ENCODE results near the gene ZNF117. TPM values are rescaled to one million over a fixed set of nuclear protein-coding genes. Genes with fewer than 3 reads are reported as not detected.
A peak's percentile ranks its signal among the peaks of the same experiment; 100 is the strongest.

ZNF117 gene
- total and polyA plus RNA-seq, 9 of the 15 experiments (the other 6 are each of a cell fraction or from before 2014, with no cell fraction given) = 2.5 to 18.9 (median 14.1) TPM

DNA sequence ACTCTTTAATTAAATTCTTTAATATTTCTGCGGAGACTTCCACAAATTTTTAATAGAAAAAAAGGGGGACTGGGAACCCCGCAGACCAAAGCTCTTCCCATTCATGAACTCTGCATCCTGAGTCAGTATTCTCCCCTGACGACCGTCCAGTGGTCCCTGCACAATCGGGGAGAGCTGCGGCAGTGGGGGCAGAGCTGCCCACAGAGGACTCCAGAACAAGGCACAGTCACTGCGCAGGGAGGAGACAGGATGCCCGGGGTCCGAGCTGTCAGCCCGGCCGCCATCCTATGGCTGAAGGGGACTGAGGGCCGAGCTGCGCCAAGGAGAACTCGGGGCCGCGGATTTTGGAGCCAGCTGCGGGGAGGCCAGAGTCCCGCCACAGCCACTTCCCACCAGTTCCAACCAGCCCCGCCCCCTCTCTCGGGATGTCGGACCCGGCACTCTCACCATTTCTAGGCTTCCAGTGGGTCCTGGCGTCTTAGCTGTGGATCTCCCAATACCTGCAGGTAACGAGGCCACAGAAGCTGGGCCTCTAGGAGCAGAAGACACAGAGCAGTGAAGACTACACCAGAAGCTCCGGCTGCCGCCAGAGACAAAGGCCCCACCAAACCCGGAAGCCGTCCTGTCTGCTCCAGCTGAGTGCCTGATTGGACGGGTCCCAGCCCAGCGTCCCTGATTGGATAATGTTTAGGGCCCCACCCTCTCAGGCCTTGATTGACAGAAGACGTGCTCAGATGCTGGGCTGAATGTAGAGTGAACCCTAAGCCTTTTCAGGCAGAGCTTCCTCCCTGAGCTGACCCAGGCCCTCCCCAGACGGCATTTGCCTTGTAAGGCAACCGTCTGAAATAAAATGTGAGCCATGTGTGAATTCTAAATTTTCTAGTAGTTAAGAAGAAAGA is 15.5 kb upstream of the ZNF117 start, which contains the start of gene ERV3-1 (continued):
- TF ChIP-seq, protein P1, sequence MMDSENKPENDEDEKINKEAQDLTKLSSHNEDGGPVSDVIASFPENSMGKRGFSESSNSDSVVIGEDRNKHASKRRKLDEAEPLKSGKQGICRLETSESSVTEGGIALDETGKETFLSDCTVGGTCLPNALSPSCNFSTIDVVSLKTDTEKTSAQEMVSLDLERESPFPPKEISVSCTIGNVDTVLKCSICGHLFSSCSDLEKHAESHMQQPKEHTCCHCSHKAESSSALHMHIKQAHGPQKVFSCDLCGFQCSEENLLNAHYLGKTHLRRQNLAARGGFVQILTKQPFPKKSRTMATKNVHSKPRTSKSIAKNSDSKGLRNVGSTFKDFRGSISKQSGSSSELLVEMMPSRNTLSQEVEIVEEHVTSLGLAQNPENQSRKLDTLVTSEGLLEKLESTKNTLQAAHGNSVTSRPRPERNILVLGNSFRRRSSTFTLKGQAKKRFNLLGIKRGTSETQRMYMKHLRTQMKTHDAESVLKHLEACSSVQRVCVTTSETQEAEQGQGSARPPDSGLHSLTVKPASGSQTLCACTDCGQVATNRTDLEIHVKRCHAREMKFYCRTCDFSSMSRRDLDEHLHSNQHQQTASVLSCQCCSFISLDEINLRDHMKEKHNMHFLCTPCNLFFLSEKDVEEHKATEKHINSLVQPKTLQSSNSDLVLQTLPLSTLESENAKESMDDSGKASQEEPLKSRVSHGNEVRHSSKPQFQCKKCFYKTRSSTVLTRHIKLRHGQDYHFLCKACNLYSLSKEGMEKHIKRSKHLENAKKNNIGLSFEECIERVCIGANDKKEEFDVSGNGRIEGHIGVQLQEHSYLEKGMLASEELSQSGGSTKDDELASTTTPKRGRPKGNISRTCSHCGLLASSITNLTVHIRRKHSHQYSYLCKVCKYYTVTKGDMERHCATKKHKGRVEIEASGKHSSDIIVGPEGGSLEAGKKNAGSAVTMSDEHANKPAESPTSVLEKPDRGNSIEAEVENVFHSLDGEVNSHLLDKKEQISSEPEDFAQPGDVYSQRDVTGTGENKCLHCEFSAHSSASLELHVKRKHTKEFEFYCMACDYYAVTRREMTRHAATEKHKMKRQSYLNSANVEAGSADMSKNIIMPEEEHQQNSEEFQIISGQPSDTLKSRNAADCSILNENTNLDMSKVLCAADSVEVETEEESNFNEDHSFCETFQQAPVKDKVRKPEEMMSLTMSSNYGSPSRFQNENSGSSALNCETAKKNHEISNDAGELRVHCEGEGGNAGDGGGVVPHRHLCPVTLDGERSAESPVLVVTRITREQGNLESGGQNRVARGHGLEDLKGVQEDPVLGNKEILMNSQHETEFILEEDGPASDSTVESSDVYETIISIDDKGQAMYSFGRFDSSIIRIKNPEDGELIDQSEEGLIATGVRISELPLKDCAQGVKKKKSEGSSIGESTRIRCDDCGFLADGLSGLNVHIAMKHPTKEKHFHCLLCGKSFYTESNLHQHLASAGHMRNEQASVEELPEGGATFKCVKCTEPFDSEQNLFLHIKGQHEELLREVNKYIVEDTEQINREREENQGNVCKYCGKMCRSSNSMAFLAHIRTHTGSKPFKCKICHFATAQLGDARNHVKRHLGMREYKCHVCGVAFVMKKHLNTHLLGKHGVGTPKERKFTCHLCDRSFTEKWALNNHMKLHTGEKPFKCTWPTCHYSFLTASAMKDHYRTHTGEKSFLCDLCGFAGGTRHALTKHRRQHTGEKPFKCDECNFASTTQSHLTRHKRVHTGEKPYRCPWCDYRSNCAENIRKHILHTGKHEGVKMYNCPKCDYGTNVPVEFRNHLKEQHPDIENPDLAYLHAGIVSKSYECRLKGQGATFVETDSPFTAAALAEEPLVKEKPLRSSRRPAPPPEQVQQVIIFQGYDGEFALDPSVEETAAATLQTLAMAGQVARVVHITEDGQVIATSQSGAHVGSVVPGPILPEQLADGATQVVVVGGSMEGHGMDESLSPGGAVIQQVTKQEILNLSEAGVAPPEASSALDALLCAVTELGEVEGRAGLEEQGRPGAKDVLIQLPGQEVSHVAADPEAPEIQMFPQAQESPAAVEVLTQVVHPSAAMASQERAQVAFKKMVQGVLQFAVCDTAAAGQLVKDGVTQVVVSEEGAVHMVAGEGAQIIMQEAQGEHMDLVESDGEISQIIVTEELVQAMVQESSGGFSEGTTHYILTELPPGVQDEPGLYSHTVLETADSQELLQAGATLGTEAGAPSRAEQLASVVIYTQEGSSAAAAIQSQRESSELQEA (IDR thresholded peaks at IDR 0.05; ENCODE audit: low read depth) = no peak
- TF ChIP-seq CREM (IDR thresholded peaks at IDR 0.05; ENCODE audit: low read depth) (peak; percentile 72), ELK3 (CRISPR knock-in tag; IDR thresholded peaks at IDR 0.05) (0 out of 2 replicates have a peak, but pooled peaks have one; percentile 25), ZNF57 (CRISPR knock-in tag; IDR thresholded peaks at IDR 0.05) (0 out of 2 replicates have a peak, but pooled peaks have one; percentile 5), TAF1 (IDR thresholded peaks at IDR 0.05; ENCODE audit: control insufficient read depth, extremely low read depth, insufficient read depth, low read length, severe bottlenecking) (peak; percentile 91), ZFP1 (CRISPR knock-in tag; IDR thresholded peaks at IDR 0.05) (no peak), HLTF (IDR thresholded peaks at IDR 0.05) (peak; percentile 40; the same call in 1 of the 2 replicates), ZC3H8 (IDR thresholded peaks at IDR 0.05) (no peak), GATAD2A (IDR thresholded peaks at IDR 0.05) (no peak)
- TF ChIP-seq, protein P2, sequence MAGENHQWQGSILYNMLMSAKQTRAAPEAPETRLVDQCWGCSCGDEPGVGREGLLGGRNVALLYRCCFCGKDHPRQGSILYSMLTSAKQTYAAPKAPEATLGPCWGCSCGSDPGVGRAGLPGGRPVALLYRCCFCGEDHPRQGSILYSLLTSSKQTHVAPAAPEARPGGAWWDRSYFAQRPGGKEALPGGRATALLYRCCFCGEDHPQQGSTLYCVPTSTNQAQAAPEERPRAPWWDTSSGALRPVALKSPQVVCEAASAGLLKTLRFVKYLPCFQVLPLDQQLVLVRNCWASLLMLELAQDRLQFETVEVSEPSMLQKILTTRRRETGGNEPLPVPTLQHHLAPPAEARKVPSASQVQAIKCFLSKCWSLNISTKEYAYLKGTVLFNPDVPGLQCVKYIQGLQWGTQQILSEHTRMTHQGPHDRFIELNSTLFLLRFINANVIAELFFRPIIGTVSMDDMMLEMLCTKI (IDR thresholded peaks at IDR 0.05; ENCODE audit: partially characterized antibody) = no peak
- TF ChIP-seq, protein P3, sequence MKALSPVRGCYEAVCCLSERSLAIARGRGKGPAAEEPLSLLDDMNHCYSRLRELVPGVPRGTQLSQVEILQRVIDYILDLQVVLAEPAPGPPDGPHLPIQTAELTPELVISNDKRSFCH (CRISPR knock-in tag; IDR thresholded peaks at IDR 0.05) = no peak
- TF ChIP-seq, protein P3 (tag; IDR thresholded peaks at IDR 0.05) = no peak
- TF ChIP-seq, protein P4, sequence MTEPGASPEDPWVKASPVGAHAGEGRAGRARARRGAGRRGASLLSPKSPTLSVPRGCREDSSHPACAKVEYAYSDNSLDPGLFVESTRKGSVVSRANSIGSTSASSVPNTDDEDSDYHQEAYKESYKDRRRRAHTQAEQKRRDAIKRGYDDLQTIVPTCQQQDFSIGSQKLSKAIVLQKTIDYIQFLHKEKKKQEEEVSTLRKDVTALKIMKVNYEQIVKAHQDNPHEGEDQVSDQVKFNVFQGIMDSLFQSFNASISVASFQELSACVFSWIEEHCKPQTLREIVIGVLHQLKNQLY (CRISPR knock-in tag; conservative IDR thresholded peaks at IDR 0.05) = no peak; a peak in 1 of 4 replicates

Data from K562 (cell line).